Measurements from ENCODE around the gene PRDM2.

PRDM2 gene

DNA sequence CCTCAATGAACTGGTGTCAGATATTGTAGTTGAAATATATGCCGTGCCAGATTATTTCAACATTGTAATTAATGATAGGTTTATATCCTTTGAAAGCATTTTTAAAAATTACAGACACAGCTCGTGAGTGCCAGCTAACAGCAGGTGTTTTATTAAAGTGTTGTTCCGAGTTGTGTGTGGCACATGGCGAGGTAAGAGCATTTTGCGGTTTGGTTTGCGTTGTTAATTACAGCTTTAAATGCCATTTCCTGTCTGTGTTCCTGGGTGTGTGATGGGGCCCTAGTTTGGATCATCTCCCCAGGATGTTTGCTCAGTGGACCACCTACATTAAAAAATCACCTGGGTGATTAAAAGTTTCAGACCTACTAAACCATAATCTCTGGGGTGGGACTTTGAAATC is 97.4 kb downstream of the PRDM2 start:
- no peak for DNase-seq

DNA sequence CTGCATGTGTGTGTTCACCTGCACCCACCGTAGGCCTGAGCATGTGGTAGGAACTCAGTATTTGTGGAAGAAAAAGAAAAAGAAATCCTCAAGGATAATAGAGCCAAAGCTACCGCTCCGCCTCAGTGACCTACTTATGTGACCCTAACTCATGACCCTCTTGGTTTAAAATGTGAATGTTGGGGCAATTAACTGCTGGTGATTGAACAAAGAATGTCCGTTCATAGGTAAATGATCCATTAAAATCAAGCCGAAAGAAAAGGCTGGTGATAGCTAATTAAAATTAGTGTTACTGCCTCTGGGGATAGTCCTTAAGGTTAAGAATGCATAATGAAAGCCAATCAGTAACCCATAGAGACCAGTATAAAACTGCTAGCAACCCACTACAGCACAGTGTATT is 98.1 kb downstream of the PRDM2 start:
- no peak for DNase-seq

DNA sequence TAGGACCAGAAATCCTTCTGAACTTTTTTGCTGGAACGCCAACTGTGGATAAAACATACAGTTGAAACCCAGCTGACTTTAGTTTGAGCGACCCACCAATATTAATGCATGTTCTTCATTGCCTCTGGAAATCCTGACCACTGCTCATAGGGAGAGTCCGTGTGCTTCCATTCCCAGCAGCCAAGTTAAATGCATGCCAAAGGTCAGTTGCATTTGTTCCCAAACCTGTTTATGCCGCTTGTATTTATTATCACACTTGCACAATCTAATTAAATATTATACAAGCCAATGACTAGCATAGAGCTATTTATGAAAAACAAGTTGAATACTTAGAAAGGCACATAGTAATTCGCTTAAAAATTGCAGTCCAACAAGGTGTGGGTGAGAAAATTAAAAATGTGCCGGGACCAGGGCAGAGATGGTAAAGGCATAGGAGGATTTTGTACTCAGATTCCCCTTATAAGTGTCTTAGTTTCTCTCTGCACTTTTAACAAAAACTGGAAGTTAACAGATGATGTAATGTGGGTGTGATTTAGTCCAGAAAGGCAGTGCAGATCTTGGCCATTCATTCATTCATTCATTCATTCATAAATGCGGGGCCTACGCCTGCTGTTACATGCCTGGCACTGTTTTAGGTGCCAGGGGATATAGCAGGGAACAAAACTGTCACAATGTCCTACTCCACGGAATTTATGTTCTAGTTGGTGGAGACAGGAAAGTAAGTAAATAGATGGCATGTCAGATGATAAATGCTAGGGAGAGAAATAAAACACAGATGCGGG is 99.7 kb downstream of the PRDM2 start:
- DNase-seq: no peak

GRCh38 chr1:13801232-13801631 is 101.2 kb downstream of the PRDM2 start:
- DNase-seq: no peak

- no peak for DNase-seq
Observed at GRCh38 chr1:13801655-13802486, 101.9 kb downstream of the PRDM2 start.

DNA sequence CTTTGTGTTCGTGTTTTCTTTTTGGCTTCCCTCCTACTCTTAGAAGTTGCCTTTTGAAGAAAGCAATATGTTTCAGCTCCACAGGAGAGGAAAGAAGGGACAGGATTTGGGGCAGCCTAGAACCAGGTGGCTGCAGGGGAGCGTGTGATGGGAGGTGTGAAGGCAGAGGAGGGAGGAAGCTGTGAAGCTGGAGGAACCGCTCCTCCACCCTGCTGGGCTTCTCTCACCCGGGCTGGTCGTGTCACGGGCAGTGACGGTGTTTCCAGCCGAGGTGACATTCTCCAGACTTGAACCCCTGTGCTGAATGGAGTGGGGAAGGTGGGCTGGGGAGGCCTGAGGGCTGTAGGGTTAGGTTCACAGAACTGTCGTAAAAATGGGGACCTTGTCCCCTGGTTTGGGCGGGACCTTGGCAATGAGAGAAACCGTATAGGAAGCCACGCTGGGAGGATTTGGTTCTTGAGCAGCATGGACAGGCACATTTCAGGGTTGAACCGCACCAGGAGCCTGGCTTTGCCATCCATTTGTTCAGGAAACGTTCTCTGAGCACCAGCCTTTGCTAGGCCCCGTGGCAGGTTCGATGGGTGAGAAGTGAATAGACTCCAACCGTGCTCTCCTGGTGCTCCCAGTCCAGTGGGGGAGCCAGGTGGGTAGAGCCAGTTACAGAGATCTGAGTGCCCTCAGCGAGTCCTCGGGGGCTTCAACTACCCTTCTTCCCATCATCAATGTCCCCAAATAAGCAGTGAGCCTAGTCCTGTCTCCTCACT is 103.0 kb downstream of the PRDM2 start:
- DNase-seq: no peak

GRCh38 chr1:13803546-13804239 is 103.7 kb downstream of the PRDM2 start:
- DNase-seq: no peak

- no peak for DNase-seq
Observed at GRCh38 chr1:13804240-13804633, 104.2 kb downstream of the PRDM2 start.

- no peak for DNase-seq
Observed at GRCh38 chr1:13805431-13805830, 105.4 kb downstream of the PRDM2 start.

- DNase-seq: no peak
Observed at GRCh38 chr1:13806108-13806507, 106.1 kb downstream of the PRDM2 start.

DNA sequence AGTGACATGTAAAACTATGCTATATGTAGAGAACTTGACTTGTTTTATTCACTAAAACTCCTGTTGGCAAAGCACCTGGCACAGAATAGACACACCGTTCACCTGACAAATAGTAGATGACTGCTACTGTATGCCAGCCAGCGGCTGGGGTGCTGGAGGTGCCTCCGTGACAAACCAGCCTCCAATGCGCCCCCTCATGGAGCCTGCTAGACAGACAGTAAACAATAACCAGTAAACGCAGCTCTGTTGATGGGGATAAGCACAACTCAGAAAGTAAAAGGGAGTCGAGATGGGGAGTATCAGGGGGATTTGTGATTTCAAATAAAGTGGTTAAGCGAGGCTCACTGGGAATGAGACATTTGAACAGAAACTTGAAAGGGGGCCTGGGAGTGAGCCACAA is 107.2 kb downstream of the PRDM2 start:
- DNase-seq: peak; percentile 55

- no peak for DNase-seq
Observed at GRCh38 chr1:13808729-13809131, 108.7 kb downstream of the PRDM2 start.

- DNase-seq: no peak
Observed at GRCh38 chr1:13809461-13810159, 109.6 kb downstream of the PRDM2 start.

DNA sequence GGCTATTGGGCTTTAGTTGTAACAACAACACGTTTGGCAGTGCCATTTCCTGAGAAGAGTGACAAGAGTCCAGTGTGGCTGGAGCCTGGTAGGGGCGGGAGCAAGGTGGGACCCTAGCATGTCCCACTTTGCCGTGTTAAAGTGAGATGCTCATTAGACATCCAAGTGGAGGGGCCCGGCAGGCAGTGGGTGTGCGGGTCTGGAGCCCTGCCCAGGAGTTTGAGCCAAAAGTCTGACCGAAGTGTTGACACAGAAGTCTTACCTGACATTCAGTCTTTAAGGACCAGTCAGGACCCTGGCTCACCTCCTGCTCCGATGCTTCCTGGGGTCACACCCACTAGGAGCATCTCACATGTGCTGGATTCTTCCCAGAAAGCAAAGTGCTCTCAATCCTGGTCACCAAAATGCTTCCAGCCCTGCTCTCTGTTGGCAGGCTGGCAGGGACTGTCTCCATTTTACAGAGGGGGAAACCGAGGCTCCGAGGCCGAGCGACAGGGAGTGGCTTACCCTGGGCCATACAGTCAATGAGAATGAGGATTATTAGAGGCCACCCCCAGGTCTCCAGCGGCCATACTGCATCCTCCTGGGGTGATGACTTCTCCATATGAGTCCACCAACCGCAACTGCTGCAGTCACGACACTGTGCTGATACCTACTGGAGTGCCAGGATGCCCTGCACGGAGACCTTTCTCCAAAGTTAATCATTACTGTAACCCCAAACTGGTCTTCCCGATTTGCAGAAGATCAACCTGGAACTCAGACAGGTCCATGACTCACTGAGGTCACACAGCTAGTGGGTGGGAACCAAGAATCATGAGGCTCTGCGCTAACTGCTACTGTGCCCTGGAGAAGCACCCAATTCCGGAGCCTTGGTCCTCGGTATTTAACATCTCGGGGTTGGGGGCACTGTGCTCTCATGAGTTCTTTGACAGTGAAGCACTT is 112.7 kb downstream of the PRDM2 start:
- DNase-seq: no peak

- peak; percentile 70 for DNase-seq
Observed at GRCh38 chr1:13813398-13814012, 113.5 kb downstream of the PRDM2 start.

DNA sequence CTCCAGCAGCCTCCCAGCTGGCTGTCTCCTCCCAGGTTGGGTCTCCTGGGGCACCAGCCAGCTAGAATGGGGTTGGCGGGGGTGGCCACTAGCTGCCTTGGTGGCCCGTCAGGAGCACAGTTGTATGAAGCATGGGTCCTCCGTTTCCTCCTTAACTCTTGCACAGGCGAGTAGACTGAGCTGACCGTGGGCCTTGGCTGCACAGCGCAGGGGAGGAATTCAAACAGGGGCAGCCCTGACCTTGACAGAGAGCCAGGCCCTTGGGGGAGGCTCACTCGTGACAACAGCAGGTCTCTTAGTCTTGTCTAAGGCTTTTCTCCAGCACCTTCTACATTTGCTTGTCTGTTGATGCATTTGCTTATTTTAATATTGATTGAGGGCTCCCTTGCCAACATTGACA is 114.1 kb downstream of the PRDM2 start:
- no peak for DNase-seq

DNA sequence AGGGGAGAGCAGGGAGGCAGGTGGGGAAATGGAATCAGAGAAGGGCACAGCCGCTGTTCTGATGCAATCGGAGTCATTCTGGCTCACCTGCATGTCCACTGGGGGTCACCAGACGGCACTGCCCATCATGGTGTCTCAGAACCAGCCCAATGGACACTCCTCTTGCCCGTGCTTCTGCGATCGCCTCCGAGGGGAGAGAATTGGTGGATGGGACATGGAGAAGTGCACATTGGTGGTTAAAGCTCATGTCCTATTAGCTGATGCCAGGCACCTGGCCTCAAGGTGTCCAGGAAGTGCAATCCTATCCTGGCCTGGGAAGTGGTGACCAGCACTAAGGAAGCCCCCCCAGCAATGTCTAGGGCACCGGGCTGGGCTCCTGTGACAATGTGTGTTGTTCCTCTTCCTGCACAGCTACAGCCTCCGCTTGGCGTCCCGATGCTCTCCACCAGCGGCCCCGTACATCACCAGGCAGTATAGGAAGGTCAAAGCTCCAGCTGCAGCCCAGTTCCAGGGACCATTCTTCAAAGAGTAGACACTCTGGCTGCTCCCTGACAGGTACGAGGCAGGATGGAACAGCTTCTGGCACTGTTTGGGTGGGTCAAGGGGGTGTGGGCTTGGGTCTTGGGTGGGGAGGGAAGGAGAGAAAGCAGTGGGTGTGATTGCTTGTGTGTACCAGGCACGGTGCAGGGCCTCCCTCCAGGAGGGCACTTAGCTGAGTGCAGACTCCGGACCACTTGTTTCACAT is 116.2 kb downstream of the PRDM2 start:
- DNase-seq: no peak

DNA sequence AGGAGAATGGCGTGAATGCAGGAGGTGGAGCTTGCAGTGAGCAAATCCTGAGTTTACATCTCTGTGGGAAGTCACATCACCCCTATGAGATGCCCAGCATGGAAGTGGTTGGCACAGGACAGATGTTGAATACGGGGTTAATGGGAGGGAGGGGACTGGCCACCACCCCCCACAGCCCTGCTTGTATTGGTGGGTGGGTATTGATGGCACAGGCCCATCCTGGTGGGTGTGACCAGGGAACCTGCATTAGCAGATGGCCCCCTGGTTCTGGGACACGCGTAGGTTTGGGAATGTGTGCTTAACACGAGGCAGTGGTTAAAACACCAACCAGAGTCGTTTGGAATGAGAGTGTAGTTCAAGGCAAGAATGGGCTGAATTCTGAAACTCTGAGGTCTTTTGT is 117.9 kb downstream of the PRDM2 start:
- DNase-seq: no peak

GRCh38 chr1:13818926-13819325 is 118.9 kb downstream of the PRDM2 start:
- DNase-seq: no peak

GRCh38 chr1:13819642-13820041 is 119.7 kb downstream of the PRDM2 start:
- DNase-seq: no peak

Data from eye (tissue), 1 donor.